K562 (cell line): Measurements from ENCODE around the gene EGLN1. TPM values are rescaled to one million over a fixed set of nuclear protein-coding genes. Genes with fewer than 3 reads are reported as not detected.

Experiments used
- CAMTA2 ChIP-seq: fragments of 250-450 bp; sonication (Bioruptor Pico); conservative IDR thresholded peaks from 2 replicates; pipeline ENCODE4 v1.5.1; 2022
- DNMT1 ChIP-seq: fragments of 450-650 bp; IDR thresholded peaks from 2 replicates; pipeline ENCODE4 v1.6.1; 2016; ENCODE audit warnings: antibody characterized with exemption, mild to moderate bottlenecking
- ERF ChIP-seq: fragments of 450-650 bp; formaldehyde crosslinking; IDR thresholded peaks from 2 replicates; pipeline ENCODE4 v1.4.0; 2020; ENCODE audit warnings: mild to moderate bottlenecking, mixed read lengths
- HMGXB4 ChIP-seq: sonication (generic); formaldehyde crosslinking; IDR thresholded peaks from 2 replicates; pipeline ENCODE4 v1.8.1; 2023; ENCODE audit warnings: mild to moderate bottlenecking, missing genetic modification reagents
- SMC3 ChIP-seq: conservative IDR thresholded peaks from 2 replicates; pipeline ENCODE4 v1.6.1; 2011; ENCODE audit warnings: low read depth, low read length, improper control_type of control experiment; ENCODE audit not compliant: insufficient read depth
- SRSF1 ChIP-seq: fragments of 200-400 bp; formaldehyde crosslinking; IDR thresholded peaks from 2 replicates; pipeline ENCODE4 v1.6.1; 2017; ENCODE audit warnings: mild to moderate bottlenecking, low read depth, low read length, moderate library complexity
- ZBTB49 ChIP-seq: sonication (generic); formaldehyde crosslinking; IDR thresholded peaks from 2 replicates; pipeline ENCODE4 v1.8.0; 2022; ENCODE audit warnings: missing genetic modification reagents, mild to moderate bottlenecking, borderline replicate concordance
- ZC3H8 ChIP-seq: fragments of 450-650 bp; IDR thresholded peaks from 2 replicates; pipeline ENCODE4 v1.6.1; 2017
- ZNF408 ChIP-seq: fragments of 250-450 bp; sonication (Bioruptor Pico); IDR thresholded peaks from 2 replicates; pipeline ENCODE4 v1.4.0; 2020; ENCODE audit warnings: low read depth, mild to moderate bottlenecking, moderate library complexity
- ZNF561 ChIP-seq: fragments of 450-650 bp; formaldehyde crosslinking; conservative IDR thresholded peaks from 2 replicates; pipeline ENCODE4 v1.4.0; 2020; ENCODE audit warnings: mild to moderate bottlenecking, moderate library complexity
- polyA plus RNA-seq, 8 experiments: library from polyadenylated mRNA; depleted of rRNA in 4 of 8; stranded (reverse) in 5 of 8; unstranded in 3 of 8; fragments of >200 nt; fragmentation: Nextera tagmentation in 2 of 8; fragmentation: Illumina TruSeq in 1 of 8; extraction: Ambion mirVana in 2 of 8; extraction: Trizol in 1 of 8; gene quantifications; 2 replicates each; pipeline versions ENCODE4 v1.2.1 to v1.2.3, GENCODE V29; 2011 to 2014; ENCODE audit warnings: inconsistent platforms in 1 of 8, missing spikeins in 1 of 8
- total RNA-seq, 7 experiments: library from RNA; depleted of rRNA in 6 of 7; stranded (reverse); fragments of >200 nt in 6 of 7; fragmentation: Illumina TruSeq in 2 of 7; extraction: Trizol in 2 of 7; gene quantifications; 2 replicates each; pipeline versions ENCODE4 v1.2.1 to v1.2.3, GENCODE V29; 2011 to 2021; ENCODE audit warnings: low replicate concordance in 1 of 7

EGLN1 gene
- total and polyA plus RNA-seq, 9 of the 15 experiments (the other 6 are each of a cell fraction or from before 2014, with no cell fraction given), result 5.2 to 54.3 (median 24.6) TPM

GRCh38 chr1:231408528-231409094 lies 13.5 kb downstream of the EGLN1 start (continued):
- TF ChIP-seq CAMTA2 (CRISPR knock-in tag), result no peak
- no peak for TF ChIP-seq ZNF561 (CRISPR knock-in tag)
- TF ChIP-seq ZC3H8, result no peak
- no peak for TF ChIP-seq ZBTB49
- no peak for TF ChIP-seq DNMT1
- TF ChIP-seq SRSF1, result no peak
- TF ChIP-seq SMC3, result no peak
- TF ChIP-seq ZNF408, result no peak
- no peak for TF ChIP-seq HMGXB4 (CRISPR knock-in tag)
- TF ChIP-seq ERF, result no peak
